Measurements from ENCODE around the gene KRTCAP2.
A peak's percentile ranks its signal among the peaks of the same experiment; 100 is the strongest.

The KRTCAP2 gene

GRCh38 chr1:155183775-155184221 is 10.7 kb upstream of the KRTCAP2 start:
- no peak for DNase-seq (ENCODE audit: low read depth in 2 of 2)

DNA sequence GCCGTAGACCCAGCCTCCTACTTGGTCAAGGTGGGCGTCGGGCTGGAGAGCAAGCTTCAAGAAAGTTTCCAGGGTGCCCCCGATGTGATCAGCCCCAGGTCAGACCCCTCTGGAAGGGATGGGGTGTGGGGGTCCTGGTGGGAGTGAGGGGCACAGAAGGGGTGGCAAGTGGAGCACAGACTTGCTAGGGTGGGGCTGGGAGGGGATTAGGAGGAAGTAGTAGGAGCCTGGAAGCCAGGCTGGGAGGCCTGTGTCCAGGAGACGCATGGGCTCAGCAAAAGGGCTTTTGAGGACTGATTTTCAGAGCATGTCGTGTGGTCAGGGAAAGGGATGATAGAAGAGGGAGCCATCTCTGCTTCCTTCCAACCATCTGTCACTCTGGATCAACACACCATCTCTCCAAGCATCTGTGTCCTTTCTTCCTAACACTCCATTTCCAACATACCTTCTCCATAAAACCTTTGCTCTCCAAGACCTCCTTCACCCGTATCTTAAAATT is 9.0 kb upstream of the KRTCAP2 start:
- DNase-seq (ENCODE audit: low read depth in 2 of 2): no peak

DNA sequence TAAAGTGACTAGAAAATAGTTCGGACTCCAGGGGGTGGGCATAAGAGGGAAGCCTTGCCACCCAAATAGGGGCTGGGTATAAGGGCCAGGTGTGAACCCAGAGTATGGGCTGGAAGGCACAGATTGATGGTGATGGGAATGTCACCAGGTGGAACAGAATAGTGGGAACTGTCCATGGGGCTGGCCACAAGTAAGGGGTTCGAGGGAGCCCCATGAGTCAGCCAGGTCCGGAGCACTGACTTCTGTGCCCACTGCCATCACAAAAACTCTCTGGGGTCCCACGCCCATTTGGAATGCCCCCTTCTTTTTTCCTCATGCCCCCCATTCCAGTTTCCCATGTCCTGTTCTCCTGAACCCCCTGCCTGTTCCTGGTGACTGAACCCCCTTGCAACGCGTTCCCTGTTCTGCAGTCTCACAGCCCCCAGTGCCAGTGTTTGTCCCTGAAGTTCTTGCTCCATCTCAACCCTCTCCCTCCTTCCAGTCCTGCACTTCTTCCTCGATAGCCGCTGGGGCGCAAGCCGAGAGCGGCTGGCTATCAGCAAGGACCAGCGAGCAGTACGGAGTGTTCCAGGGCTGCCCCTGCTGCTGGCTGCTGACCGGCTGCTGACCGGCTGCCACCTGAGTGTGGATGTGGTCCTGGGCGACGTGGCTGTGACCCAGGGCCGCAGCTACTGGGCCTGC is 8.4 kb upstream of the KRTCAP2 start:
- no peak for DNase-seq (ENCODE audit: low read depth in 2 of 2)

GRCh38 chr1:155179112-155180031 is 6.3 kb upstream of the KRTCAP2 start:
- DNase-seq (ENCODE audit: low read depth in 2 of 2): no peak

- no peak for DNase-seq (ENCODE audit: low read depth in 2 of 2)
Observed at GRCh38 chr1:155178441-155179111, 5.5 kb upstream of the KRTCAP2 start.

GRCh38 chr1:155177918-155178281 is 4.8 kb upstream of the KRTCAP2 start:
- no peak for DNase-seq (ENCODE audit: low read depth in 2 of 2)

GRCh38 chr1:155177192-155177917 is 4.3 kb upstream of the KRTCAP2 start:
- no peak for DNase-seq (ENCODE audit: low read depth in 2 of 2)

DNA sequence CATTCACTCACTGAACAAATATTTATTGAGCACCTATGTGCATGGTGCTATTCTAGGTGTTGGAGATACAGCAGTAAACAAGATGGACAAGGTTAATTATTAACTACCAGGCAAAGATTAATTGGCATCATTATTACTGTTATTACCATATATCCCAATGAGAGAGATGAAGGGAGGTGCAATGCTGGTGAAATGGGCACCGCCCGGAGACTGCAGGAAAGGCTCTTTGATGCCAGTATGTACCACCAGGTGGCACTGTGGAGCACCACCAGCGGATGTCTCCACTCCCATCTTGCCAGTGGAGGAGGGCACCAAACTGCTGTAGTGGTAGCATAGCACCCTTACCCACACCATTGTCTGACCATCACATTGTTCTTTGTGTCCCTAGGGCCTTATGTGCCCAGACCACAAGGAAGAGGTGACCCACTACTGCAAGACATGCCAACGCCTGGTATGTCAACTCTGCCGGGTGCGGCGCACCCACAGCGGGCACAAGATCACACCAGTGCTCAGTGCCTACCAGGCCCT is 3.5 kb upstream of the KRTCAP2 start:
- peak in 1 of 2 donors; percentile 83 for DNase-seq (ENCODE audit: low read depth in 2 of 2)

DNA sequence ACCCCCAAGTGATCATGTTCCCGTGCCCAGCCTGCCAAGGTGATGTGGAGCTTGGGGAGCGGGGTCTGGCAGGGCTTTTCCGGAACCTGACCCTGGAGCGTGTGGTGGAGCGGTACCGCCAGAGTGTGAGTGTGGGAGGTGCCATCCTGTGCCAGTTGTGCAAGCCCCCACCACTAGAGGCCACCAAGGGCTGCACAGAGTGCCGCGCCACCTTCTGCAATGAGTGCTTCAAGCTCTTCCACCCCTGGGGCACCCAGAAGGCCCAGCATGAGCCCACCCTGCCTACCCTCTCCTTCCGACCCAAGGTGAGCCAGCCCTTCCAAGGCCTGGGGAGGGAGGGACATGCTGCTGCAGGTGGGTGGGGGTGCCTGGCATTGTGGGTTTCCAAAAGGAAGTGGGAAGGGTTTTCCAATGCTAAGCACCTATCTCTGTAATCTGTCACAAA is 2.8 kb upstream of the KRTCAP2 start:
- peak in 1 of 2 donors; percentile 7 for DNase-seq (ENCODE audit: low read depth in 2 of 2)

DNA sequence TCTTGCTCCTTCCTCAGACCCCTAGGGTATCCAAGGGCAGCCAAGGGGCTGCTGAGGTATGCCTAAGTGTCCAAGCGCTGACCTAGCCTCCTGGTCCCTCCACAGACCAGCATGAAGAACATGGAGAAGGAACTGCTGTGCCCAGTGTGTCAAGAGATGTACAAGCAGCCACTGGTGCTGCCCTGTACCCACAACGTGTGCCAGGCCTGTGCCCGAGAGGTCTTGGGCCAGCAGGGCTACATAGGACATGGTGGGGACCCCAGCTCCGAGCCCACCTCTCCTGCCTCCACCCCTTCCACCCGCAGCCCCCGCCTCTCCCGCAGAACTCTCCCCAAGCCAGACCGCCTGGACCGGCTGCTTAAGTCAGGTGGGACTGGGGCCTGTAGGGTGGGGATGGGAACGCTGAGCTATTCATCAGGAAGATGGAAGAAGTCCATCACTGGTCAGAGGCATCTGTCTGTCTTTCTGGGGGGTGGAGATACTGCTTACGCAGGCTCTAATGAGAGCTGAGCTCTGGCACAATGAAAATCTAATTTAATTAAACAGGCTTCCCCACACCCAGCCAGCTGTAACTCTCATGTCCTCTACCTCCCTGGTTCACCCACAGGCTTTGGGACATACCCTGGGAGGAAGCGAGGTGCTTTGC is 2.3 kb upstream of the KRTCAP2 start:
- DNase-seq (ENCODE audit: low read depth in 2 of 2): no peak

DNA sequence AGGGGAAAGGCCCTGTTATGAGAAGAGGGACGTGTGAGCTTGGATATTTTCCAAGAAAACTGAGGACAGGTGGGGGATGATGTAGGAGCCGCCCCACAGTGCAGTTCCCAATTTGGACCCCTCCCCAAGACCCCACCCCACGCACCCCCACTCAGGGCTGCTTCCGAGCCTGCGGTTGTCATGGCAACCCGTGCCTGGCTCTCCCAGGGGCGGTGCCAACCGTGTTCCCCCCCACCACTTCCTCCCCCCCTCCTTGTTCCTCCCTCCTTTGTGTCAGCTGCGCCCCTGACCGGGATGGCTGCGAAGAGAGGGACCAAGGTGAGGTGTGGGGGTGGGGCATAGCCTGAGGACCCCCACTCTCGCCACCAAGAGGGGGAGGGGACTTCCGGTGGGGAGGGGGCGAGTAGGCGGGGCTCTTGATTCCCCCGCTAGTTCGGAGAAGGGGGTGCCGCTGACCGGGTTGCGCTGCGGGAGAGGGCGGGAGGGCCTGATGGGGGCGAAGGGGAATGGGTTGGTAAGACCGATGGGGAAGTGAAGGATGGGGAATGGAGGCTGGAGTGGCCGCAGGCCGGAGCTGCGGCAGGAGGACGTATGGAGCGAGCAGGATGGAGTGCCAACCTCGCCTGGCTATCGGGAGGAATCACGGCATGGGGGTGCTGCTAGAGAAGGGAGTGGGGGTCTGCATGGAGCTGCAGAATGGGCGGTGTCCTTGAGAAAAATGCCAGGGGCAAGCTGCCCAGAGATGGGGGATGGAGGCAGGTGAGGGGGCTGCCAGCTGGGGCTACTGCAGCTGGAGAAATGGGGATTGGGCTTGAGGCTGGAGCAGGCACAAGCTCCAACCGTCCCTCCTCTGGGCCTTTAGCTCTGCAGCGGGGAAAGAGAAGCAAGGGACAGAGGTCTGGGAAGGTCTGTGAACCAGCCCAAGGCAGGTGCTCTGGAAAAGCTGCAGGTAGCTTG is 1.5 kb upstream of the KRTCAP2 start:
- DNase-seq (ENCODE audit: low read depth in 2 of 2): peak in 1 of 2 donors; percentile 42

DNA sequence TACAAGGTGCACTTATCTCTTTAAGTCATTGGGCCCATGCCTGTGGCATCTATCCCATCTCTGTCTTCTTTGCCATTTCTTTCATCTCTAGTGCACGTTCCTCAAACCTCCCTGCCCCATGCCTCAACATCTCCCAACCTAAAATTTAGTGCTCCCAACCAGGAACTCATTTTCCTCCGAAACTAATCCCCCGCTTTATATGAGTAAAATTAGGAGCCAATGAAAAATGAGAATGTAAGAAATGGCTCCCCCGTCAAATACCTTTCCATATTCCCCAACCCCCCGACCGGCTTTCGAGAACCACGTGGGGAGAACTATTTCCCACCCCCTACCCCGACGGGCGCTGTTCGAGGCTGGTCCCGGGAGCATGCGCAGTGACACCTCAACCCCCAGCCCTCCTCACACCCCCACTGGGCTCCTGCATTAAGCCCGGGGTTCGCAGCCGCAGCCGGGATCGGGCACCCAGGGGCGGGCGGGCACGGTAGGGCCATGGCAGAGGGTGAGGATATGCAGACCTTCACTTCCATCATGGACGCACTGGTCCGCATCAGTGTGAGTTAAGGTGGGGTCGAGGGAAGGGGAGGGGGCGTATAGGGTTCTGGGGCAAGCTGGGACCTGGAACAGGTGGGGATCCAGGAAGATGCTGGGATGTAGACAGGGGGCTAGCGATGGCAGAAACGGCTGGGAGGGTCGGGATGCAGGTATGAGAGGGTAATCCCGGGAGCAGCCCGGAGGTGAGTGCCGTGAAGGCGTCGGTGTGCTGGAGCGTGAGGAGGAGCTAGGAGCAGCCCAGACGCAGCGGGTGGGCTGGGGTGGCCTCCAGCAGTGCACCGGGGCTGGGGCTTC is 597 bp upstream of the KRTCAP2 start, which contains the start of gene TRIM46:
Gene TRIM46, plus strand, starts transcription at position 372 of the 846 bp plus-strand sequence. Its CDS starts 118 bp downstream, at position 490.
- DNase-seq (ENCODE audit: low read depth in 2 of 2): peak in 1 of 2 donors; percentile 66

DNA sequence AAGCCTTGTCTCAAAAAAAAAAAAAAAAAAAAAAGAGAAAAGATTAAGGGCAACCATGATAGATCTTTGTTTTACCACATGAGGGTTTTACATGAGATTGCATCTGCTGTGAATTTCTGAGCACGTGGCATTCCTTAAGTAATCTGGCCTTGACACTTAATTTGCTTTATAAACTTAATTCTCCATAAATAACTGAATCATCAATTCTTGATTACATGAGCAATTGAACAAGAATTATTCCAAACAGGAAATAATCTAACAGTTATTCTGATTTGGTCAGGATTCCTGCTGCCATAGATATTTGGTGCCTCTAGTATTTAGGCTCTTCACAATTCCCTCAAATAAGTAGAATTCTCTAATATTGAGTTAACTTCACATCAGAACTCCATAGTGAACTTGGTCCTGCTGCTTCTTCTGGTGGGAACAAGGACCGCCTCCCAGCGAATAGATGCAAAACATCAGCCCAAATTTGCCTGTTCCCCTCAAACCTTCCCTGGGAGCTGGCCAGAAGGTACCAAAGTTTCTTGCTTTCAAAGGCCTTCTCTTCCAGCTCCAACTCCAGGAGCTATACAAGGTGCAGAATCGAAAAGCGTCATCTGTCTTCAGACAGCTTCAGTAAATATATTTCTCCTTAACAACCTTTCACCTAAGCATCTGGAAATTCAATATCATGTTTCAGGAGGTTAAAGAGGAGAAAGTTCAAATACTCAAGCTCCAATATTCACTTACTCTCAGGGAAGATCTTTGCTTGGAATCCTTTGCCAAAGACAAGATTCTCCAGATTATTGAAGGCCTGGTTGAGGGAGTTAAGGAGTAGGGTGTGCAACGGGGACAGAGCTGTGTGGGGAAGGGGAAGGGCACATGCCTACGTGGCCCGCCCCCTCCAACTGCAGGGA is 1.0 kb downstream of the KRTCAP2 start:
- no peak for DNase-seq (ENCODE audit: low read depth in 2 of 2)

DNA sequence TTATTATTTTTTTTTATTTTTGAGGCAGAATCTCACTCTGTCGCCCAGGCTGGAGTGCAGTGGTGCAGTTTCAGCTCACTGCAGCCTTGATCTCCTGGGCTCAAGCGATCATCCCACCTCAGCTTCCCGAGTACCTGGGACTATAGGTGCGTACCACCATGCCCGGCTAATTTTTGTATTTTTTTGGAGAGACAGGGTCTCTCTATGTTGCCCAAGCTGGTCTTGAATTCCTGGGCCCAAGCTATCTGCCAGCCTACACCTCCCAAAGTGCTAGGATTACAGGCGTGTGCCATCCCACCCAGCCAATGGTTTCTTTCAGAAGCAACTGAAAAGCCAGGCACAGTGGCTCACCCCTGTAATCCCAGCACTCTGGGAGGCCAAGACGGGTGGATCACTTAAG is 2.3 kb downstream of the KRTCAP2 start:
- DNase-seq (ENCODE audit: low read depth in 2 of 2): no peak

- no peak for DNase-seq (ENCODE audit: low read depth in 2 of 2)
Observed at GRCh38 chr1:155170101-155170785, 2.9 kb downstream of the KRTCAP2 start.

DNA sequence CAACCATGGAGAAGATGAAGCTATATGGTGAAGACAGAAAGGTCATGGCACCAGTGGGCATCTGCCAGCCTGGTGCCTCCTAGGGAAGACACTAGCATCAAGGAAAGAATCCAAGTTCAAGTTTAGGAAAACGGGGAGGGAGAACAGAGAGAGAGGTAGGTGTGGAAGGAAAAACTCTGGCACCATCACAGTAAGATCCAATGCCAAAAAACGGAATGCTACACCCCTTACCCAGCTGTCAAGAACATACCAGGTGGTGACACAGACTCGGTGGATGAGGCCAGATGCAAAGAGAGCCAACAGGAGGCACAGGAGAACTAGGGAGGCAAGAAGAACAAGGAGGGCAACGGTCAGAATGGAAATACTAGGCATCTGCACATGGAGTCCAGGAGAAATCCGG is 3.6 kb downstream of the KRTCAP2 start:
- DNase-seq (ENCODE audit: low read depth in 2 of 2): no peak
